Natural killer cell treated with Interleukin-12 subunit alpha and Interleukin-12 subunit beta and Interleukin-15 and Interleukin-18, amount 100 ng/mL, for 72 hours (primary cell): ENCODE results near the gene MACROD1. TPM values are rescaled to one million over a fixed set of nuclear protein-coding genes. Genes with fewer than 3 reads are reported as not detected.
A peak's percentile ranks its signal among the peaks of the same experiment; 100 is the strongest.

Experiments
- ATAC-seq, 2 donors: fragments of 150-1000 bp; cut with Tn5 transposase in 1 of 2; sonication (Bioruptor Pico), chemical (Tn5 transposase) in 1 of 2; 2 replicates each; pipeline ENCODE4 v1.10.0; 2021
- DNase-seq: peaks from one replicate; pipeline ENCODE4 v3.0.0; 2022; ENCODE audit warnings: low spot score
- H3K27ac Mint-ChIP-seq, 2 donors: 1 replicate in 1 of 2; 2 replicates in 1 of 2; pipeline ENCODE4 v1.8.0; 2022; ENCODE audit warnings: mixed read lengths in 2 of 2, mild to moderate bottlenecking in 1 of 2, moderate library complexity in 1 of 2
- H3K27me3 Mint-ChIP-seq, 2 donors: 1 replicate in 1 of 2; 2 replicates in 1 of 2; pipeline ENCODE4 v1.8.0; 2022; ENCODE audit warnings: mixed read lengths in 2 of 2
- H3K36me3 Mint-ChIP-seq: one replicate; pipeline ENCODE4 v1.8.0; 2022; ENCODE audit warnings: mixed read lengths
- H3K4me1 Mint-ChIP-seq, 2 donors: 1 replicate in 1 of 2; 2 replicates in 1 of 2; pipeline ENCODE4 v1.8.0; 2022; ENCODE audit warnings: low read depth in 2 of 2, mixed read lengths in 2 of 2, mild to moderate bottlenecking in 1 of 2
- H3K4me3 Mint-ChIP-seq: one replicate; pipeline ENCODE4 v1.8.0; 2022; ENCODE audit warnings: mixed read lengths
- H3K9me3 Mint-ChIP-seq: 2 replicates; pipeline ENCODE4 v1.8.0; 2022; ENCODE audit warnings: mixed read lengths
- total RNA-seq, 2 donors: library from RNA; stranded (reverse); gene quantifications; one replicate each; pipeline ENCODE4 v1.2.3, GENCODE V29; 2022

MACROD1 gene
- total RNA-seq, 2 donors from 2014 or later, result 3.0 to 12.7 TPM

DNA sequence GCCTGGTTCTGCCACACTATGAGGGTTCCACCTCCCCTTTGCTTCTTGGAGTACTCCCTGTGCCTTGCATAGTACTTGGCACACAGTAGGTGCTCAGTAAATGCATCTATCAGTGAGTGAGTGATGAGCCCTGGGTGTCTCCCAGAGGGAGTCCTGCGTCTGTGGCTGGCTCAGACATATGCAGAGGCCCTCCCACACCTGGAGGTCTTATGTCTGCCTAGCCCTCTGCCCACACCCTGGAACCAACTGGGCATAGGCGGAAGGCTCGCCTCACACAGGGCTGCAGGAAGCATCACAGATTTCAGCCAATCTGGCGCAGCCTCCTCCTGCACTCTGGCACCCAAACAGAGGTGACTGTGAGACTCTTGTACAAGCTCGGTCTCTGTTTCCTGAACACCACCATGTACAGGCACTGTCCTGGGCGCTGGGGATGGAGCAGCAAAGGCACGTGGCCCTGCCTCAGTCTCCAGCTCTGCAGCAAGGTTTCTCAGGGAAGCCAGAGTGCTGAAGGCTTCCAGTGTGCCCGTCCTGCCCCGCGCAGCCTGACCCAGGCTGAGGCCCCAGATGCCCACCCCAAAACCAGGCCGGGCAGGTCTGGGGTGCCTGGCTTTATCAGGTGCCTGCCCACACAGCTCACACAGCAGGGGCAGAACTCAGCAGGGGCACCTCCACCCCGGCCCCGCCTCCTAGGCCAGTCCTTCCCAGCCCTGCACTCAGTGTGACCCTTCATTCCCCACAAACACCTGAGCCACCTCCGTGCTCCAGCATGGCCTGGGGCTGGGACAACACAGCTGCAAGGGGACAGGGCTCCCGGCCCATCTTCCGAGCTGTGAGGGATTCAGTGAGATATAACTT, 103.5 kb downstream of the MACROD1 start:
- ATAC-seq (no peak), DNase-seq (no peak)
- Mint-ChIP-seq H3K9me3 (no peaks in the 10 kb centered on the region), H3K36me3 (no peaks in the 10 kb centered on the region), H3K4me1 (peaks cover 0 to 3% of the 10 kb centered on the region in 2 donors), H3K27me3 (peaks cover 0 to 4% of the 10 kb centered on the region in 2 donors), H3K27ac (no peak overlapping the region), H3K4me3 (no peak overlapping the region)

- H3K4me3 Mint-ChIP-seq, result peak overlapping the region; percentile 67
Observed at GRCh38 chr11:64060861-64061444, 105.0 kb downstream of the MACROD1 start.

GRCh38 chr11:64060263-64060860, 105.6 kb downstream of the MACROD1 start:
- Mint-ChIP-seq H3K4me1 (peaks cover 0 to 3% of the 10 kb centered on the region in 2 donors), H3K27me3 (peaks cover 0 to 4% of the 10 kb centered on the region in 2 donors), H3K27ac (no peak overlapping the region), H3K4me3 (peak overlapping the region; percentile 67), H3K9me3 (no peaks in the 10 kb centered on the region), H3K36me3 (no peaks in the 10 kb centered on the region)
- no peak for ATAC-seq
- no peak for DNase-seq

More at GRCh38 chr11:64060861-64061444, 105.0 kb downstream of the MACROD1 start:
- Mint-ChIP-seq H3K36me3 (no peaks in the 10 kb centered on the region), H3K27ac (no peak overlapping the region), H3K4me1 (peaks cover 0 to 3% of the 10 kb centered on the region in 2 donors), H3K27me3 (peaks cover 0 to 4% of the 10 kb centered on the region in 2 donors), H3K9me3 (no peaks in the 10 kb centered on the region)
- peak; percentile 86 for DNase-seq
- peak; percentile 76 to 87 for ATAC-seq

DNA sequence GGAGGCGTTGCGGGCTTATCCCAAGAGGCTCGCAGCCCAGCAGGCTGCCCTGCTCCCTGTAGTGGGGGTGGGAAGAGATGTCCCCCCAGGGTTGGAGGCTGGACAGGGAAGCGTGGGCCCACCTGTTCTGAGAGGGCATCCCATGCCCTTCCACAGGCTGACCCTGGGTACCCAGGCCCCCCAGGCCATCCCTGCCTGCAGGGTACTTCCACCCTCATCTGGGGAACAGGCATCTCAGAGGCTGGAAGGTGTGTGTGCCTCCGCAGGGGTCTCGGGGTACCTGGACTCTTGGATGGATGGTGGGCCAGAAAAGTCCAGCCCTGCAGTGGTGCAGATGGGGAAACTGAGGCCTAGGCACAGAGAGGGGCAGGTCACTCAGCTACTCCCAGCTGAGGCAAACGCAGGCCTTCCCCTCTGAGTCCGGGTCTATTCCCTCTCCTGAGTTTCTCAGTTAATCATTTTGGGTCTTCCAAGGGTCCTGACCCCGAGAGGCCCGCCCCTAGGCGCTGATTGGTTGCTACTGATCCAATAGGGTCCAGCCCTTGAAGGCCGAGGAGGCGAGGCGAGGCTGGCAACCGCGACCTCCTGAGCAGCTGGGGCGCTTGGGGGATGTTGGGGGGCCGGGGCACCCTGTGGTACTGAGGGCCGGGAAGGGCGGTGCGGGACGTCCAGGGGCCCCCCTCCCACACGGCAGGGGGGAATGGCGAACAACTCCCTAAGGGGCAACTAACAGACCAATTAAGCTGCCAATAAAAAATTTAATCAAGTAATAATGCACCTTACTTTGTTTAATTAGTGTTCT, 106.4 kb downstream of the MACROD1 start:
- no peaks in the 10 kb centered on the region for H3K9me3 Mint-ChIP-seq
- DNase-seq (no peak), ATAC-seq (no peak)
- peaks cover 0 to 4% of the 10 kb centered on the region in 2 donors for H3K27me3 Mint-ChIP-seq
- H3K27ac Mint-ChIP-seq, result no peak overlapping the region
- H3K4me3 Mint-ChIP-seq, result no peak overlapping the region
- peaks cover 0 to 3% of the 10 kb centered on the region in 2 donors for H3K4me1 Mint-ChIP-seq
- no peaks in the 10 kb centered on the region for H3K36me3 Mint-ChIP-seq

DNA sequence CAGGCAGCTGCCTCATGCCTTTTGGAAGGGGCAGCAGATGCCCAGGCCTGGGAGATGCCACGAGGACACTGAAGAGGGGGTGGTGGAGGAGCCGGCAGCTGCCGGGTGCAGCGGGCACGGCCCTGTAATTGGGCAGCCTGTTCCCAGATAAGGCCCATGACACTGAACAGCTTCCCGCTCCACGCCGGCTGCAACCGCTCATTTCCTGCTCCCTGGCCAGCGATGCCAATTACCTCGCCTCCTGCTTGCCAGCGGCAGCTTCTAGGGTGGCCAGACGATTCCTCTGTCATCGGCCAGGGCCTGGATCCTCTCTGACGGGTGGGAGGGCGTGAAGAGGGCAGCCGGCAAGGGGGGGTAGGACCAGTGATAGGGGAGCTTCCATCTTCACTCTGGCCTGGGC, 107.4 kb downstream of the MACROD1 start:
- ATAC-seq (no peak), DNase-seq (no peak)
- H3K4me3 Mint-ChIP-seq, result no peak overlapping the region

GRCh38 chr11:64057890-64058289, 108.0 kb downstream of the MACROD1 start:
- Mint-ChIP-seq H3K4me3 (no peak overlapping the region), H3K9me3 (no peaks in the 10 kb centered on the region), H3K27ac (no peak overlapping the region), H3K4me1 (peaks cover 0 to 3% of the 10 kb centered on the region in 2 donors), H3K27me3 (peaks cover 0 to 4% of the 10 kb centered on the region in 2 donors), H3K36me3 (no peaks in the 10 kb centered on the region)
- ATAC-seq, result no peak
- DNase-seq, result no peak

More for the DNA sequence above, 107.4 kb downstream of the MACROD1 start:
- Mint-ChIP-seq H3K36me3 (no peaks in the 10 kb centered on the region), H3K27me3 (peaks cover 0 to 4% of the 10 kb centered on the region in 2 donors), H3K27ac (no peak overlapping the region), H3K9me3 (no peaks in the 10 kb centered on the region), H3K4me1 (peaks cover 0 to 3% of the 10 kb centered on the region in 2 donors)

DNA sequence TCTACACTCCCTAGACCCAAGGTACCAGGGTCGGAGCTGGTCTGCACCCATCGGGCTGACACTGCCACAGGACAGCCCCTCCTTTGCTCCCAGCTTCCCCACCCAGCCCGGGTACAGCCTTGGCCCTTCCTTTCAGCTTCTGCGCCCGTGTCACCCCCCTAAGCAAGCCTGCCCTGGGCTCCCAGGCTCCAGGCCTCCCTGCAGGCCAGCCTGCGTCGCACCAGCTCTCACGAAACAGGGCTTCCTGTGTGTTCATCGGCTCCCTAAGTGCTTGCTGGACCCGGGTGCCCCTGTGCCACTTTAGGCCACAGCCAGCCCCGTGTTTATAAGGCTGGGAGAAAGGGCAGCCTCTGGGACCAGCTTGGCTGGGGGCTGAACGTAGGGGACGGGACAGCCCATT, 109.1 kb downstream of the MACROD1 start:
- no peak for DNase-seq
- peaks cover 0 to under 1% of the 10 kb centered on the region in 2 donors for H3K4me1 Mint-ChIP-seq
- no peak overlapping the region for H3K27ac Mint-ChIP-seq
- H3K27me3 Mint-ChIP-seq, result peaks cover 0 to under 1% of the 10 kb centered on the region in 2 donors
- H3K4me3 Mint-ChIP-seq, result no peak overlapping the region
- ATAC-seq, result no peak
- no peaks in the 10 kb centered on the region for H3K36me3 Mint-ChIP-seq
- no peaks in the 10 kb centered on the region for H3K9me3 Mint-ChIP-seq

- Mint-ChIP-seq H3K4me3 (no peak overlapping the region), H3K27ac (no peak overlapping the region), H3K27me3 (no peaks in the 10 kb centered on the region), H3K36me3 (no peaks in the 10 kb centered on the region), H3K9me3 (no peaks in the 10 kb centered on the region), H3K4me1 (no peaks in the 10 kb centered on the region)
- ATAC-seq (no peak), DNase-seq (no peak)
Observed at GRCh38 chr11:64056213-64056785, 109.6 kb downstream of the MACROD1 start.

DNA sequence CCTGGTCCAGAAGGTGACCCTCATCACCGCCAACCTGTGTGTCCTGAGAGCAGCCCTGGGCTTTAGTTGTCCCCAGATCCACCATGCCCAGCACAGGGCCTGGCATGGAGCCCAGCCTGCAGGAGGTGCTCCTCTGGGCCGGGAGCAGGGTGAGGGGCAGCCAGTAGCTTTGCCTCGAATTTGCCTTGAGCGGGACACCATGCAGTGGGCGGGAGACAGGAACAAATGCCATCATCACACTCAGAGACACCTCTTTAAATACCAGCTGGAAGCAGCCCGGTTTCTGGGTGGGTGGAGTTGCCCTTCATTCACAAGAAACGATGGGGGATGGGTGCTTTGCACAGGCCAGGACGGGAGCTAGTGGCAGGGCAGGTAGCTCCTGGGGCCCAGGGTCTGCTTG, 110.8 kb downstream of the MACROD1 start:
- Mint-ChIP-seq H3K36me3 (no peaks in the 10 kb centered on the region), H3K27me3 (no peaks in the 10 kb centered on the region), H3K4me3 (no peak overlapping the region), H3K9me3 (no peaks in the 10 kb centered on the region), H3K27ac (no peak overlapping the region), H3K4me1 (no peaks in the 10 kb centered on the region)
- no peak for DNase-seq
- ATAC-seq, result no peak

DNA sequence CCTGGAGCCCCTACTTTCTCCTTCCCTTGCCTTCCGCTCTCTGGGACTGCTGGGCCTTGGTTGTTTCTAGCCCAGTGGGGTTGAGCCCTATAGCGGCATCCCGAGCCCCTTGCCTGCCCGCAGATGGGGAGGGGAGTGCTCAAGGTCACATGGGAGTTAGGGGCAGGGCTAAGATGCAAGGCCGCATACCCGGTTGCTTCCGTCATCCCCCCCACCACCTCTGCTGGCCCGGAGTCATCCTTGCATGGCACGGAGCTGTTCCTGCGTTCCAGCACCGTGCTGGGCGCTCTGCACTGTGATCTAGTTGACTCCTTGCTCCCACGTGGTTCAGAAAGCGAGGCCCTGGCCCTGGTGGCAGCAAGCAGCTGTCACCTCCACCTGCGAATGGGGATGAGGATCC, 112.2 kb downstream of the MACROD1 start:
- Mint-ChIP-seq H3K4me1 (no peaks in the 10 kb centered on the region), H3K27ac (no peak overlapping the region), H3K9me3 (no peaks in the 10 kb centered on the region), H3K27me3 (no peaks in the 10 kb centered on the region), H3K4me3 (no peak overlapping the region), H3K36me3 (no peaks in the 10 kb centered on the region)
- ATAC-seq (no peak), DNase-seq (no peak)

DNA sequence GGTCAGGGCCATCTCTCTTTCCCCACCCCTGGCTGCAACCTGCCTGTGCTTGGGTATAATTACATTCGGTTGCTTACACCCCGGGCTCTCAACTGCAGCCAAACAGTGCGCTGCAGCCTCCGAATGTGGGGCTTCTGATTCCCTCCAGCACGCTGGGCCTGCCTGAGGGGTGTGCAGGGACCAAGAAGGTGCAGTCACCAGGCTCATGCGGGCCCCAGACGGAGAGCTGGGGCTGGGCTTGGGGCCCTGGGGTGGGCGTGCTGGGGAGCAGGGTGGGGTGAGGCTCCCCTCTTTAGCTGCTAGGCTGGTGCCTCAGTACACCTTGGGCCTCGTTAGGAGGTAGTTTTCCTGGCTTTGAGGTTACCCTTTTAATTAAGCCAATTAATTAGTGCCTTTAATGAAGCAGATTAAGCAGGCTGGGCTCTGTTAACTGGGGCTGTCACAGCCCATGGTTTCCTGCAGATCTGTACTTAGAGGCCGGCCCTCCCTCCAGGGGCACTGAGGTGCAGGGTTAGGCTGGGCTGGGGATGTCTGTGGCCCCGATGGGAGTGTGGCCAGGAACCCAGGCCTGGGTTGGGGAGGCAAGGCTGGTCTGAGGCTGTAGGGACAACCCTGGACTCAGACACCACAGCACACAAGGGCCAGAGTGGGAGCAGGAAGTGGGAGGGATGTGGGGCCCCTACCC, 112.8 kb downstream of the MACROD1 start:
- Mint-ChIP-seq H3K36me3 (no peaks in the 10 kb centered on the region), H3K4me3 (no peak overlapping the region), H3K27me3 (no peaks in the 10 kb centered on the region), H3K9me3 (no peaks in the 10 kb centered on the region), H3K27ac (no peak overlapping the region), H3K4me1 (no peaks in the 10 kb centered on the region)
- DNase-seq (no peak), ATAC-seq (no peak)

- H3K4me3 Mint-ChIP-seq, result no peak overlapping the region
- ATAC-seq (no peak), DNase-seq (no peak)
- no peaks in the 10 kb centered on the region for H3K4me1 Mint-ChIP-seq
- H3K9me3 Mint-ChIP-seq, result no peaks in the 10 kb centered on the region
- H3K27ac Mint-ChIP-seq, result no peak overlapping the region
- no peaks in the 10 kb centered on the region for H3K36me3 Mint-ChIP-seq
- H3K27me3 Mint-ChIP-seq, result no peaks in the 10 kb centered on the region
Observed at GRCh38 chr11:64052436-64052835, 113.5 kb downstream of the MACROD1 start.

DNA sequence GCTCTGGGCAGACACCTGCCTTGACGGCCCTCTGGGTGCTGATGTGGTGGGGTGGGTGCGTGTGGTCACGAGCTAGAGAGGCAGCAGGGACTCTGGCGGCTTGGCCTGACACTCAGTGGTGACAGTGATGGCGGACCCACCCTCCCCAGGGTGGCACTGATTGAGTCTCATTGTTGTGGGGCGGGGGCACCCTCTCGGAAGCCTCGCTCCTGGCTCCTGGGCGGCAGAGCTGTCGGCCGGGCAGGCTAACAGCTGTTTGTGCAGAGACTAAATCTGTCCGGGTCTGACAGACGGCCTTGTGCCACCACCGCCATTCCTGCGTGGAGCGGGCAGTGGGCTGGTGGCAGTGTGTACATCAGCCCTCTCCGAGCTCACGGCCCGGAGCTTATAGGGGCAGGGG, 114.6 kb downstream of the MACROD1 start:
- H3K9me3 Mint-ChIP-seq, result no peaks in the 10 kb centered on the region
- H3K36me3 Mint-ChIP-seq, result no peaks in the 10 kb centered on the region
- ATAC-seq (no peak), DNase-seq (no peak)
- no peaks in the 10 kb centered on the region for H3K27me3 Mint-ChIP-seq
- H3K4me1 Mint-ChIP-seq, result no peaks in the 10 kb centered on the region
- H3K27ac Mint-ChIP-seq, result no peak overlapping the region
- H3K4me3 Mint-ChIP-seq, result no peak overlapping the region
